ENCODE data around the gene SIK2. TPM values are rescaled to one million over a fixed set of nuclear protein-coding genes. Genes with fewer than 3 reads are reported as not detected.
"Not testable (repeated sequence)": the region's sequence is repeated elsewhere in the genome, so short reads cannot be mapped to it uniquely, and the experiment has no call there.

The SIK2 gene
- total RNA-seq, 1 donor from 2014 or later = 19.0 TPM

DNA sequence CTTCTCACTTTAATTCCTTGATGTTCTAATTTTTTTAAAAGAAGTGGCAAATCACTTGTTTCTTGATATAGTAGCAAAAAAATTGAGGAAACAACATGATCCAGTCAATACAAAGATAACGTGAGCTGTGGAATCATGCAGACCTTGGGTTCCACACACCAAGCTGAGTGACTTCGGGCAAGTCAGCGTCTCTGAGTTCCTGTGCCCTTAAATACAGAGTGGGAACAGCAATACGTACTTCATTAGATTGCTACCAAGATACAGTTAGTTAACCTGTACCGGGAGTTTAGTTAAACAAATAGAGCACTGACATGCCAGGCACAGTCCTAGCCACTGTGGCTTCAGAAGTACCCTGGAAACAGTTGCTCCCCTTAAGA lies 105.4 kb downstream of the SIK2 start:
- peaks cover 52% of the 10 kb centered on the region for H3K36me3 Mint-ChIP-seq (ENCODE audit: unreplicated experiment)
- H3K27ac Mint-ChIP-seq (ENCODE audit: unreplicated experiment) = peak overlapping the region; percentile 84
- H3K4me3 Mint-ChIP-seq (ENCODE audit: unreplicated experiment) = no peak overlapping the region
- H3K4me1 Mint-ChIP-seq (ENCODE audit: unreplicated experiment) = peaks cover 21% of the 10 kb centered on the region
- TF ChIP-seq, protein P1, sequence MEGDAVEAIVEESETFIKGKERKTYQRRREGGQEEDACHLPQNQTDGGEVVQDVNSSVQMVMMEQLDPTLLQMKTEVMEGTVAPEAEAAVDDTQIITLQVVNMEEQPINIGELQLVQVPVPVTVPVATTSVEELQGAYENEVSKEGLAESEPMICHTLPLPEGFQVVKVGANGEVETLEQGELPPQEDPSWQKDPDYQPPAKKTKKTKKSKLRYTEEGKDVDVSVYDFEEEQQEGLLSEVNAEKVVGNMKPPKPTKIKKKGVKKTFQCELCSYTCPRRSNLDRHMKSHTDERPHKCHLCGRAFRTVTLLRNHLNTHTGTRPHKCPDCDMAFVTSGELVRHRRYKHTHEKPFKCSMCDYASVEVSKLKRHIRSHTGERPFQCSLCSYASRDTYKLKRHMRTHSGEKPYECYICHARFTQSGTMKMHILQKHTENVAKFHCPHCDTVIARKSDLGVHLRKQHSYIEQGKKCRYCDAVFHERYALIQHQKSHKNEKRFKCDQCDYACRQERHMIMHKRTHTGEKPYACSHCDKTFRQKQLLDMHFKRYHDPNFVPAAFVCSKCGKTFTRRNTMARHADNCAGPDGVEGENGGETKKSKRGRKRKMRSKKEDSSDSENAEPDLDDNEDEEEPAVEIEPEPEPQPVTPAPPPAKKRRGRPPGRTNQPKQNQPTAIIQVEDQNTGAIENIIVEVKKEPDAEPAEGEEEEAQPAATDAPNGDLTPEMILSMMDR (IDR thresholded peaks at IDR 0.05) = no peak
- no peak for DNase-seq (ENCODE audit: extremely low spot score, unreplicated experiment)
- no peaks in the 10 kb centered on the region for H3K9me3 Mint-ChIP-seq (ENCODE audit: unreplicated experiment)
- no peaks in the 10 kb centered on the region for H3K27me3 Mint-ChIP-seq (ENCODE audit: unreplicated experiment)

DNA sequence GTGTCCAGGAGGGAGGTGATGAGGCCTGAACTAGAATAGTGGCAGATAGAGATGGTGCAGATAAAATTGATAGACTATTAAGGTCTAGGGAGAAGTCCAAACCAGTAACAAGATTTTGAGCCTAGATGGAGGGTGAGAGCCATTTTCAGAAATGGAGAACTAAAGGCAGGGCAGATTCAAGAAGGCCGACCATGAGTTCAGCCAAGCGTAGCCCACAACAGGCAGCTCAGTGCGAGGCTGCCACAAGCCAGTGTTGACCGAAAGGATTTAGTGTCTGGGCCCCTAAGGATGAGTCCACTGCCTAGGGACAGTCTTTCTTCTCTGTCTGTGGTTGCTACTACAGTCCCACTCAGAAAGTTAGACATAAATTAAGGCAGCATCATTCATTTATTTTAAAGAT lies 112.3 kb downstream of the SIK2 start:
- Mint-ChIP-seq H3K27ac (ENCODE audit: unreplicated experiment) (no peak overlapping the region), H3K36me3 (ENCODE audit: unreplicated experiment) (peaks cover 47% of the 10 kb centered on the region), H3K27me3 (ENCODE audit: unreplicated experiment) (no peaks in the 10 kb centered on the region), H3K4me1 (ENCODE audit: unreplicated experiment) (peaks cover 23% of the 10 kb centered on the region), H3K4me3 (ENCODE audit: unreplicated experiment) (no peak overlapping the region), H3K9me3 (ENCODE audit: unreplicated experiment) (no peaks in the 10 kb centered on the region)
- DNase-seq (ENCODE audit: extremely low spot score, unreplicated experiment) = no peak
- TF ChIP-seq, protein P1 (IDR thresholded peaks at IDR 0.05) = no peak

DNA sequence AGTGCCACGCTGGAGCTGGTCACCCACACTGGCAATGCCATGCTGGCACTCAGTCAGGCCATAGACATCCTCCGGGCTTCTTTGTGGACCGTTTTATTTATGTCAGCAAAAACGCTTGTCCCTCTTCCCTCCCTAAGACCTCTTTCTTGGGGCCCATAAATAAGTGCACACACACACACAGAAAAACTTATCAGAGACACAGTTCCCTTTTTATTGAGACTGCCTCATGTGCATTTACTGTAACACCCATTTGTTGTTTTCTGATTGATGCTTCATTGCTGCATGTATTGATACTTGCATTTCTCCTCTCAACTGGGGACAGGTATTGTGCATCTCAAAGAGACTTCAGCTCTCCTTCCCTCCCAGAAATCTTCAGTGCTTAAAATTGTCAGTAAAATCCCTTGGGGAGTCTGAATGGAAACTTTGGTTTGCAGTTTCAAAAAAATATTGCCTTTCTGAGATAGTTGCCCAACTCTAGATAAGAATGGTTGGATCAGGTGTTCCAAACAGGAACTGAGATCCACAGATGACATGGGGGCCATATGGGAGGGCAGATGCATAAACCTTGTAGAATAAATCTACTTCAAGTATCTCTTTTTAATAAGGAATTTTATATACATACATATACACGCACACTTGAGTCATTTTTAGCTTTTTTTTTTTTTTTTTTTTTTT lies 113.0 kb downstream of the SIK2 start:
- Mint-ChIP-seq H3K27me3 (ENCODE audit: unreplicated experiment) (no peaks in the 10 kb centered on the region), H3K27ac (ENCODE audit: unreplicated experiment) (no peak overlapping the region), H3K9me3 (ENCODE audit: unreplicated experiment) (no peaks in the 10 kb centered on the region), H3K36me3 (ENCODE audit: unreplicated experiment) (peaks cover 49% of the 10 kb centered on the region), H3K4me3 (ENCODE audit: unreplicated experiment) (no peak overlapping the region), H3K4me1 (ENCODE audit: unreplicated experiment) (peaks cover 26% of the 10 kb centered on the region)
- DNase-seq (ENCODE audit: extremely low spot score, unreplicated experiment) = no peak
- TF ChIP-seq, protein P1 (IDR thresholded peaks at IDR 0.05) = no peak

GRCh38 chr11:111717660-111718059 lies 115.4 kb downstream of the SIK2 start:
- not testable (repeated sequence) for DNase-seq (ENCODE audit: extremely low spot score, unreplicated experiment); H3K27me3 Mint-ChIP-seq (ENCODE audit: unreplicated experiment); H3K4me3 Mint-ChIP-seq (ENCODE audit: unreplicated experiment); H3K9me3 Mint-ChIP-seq (ENCODE audit: unreplicated experiment)
- Mint-ChIP-seq H3K27ac (ENCODE audit: unreplicated experiment) (peak overlapping the region; percentile 10), H3K4me1 (ENCODE audit: unreplicated experiment) (peaks cover 26% of the 10 kb centered on the region), H3K36me3 (ENCODE audit: unreplicated experiment) (peaks cover 52% of the 10 kb centered on the region)

- Mint-ChIP-seq H3K36me3 (ENCODE audit: unreplicated experiment) (peaks cover 55% of the 10 kb centered on the region), H3K27ac (ENCODE audit: unreplicated experiment) (peak overlapping the region; percentile 79), H3K9me3 (ENCODE audit: unreplicated experiment) (no peaks in the 10 kb centered on the region), H3K27me3 (ENCODE audit: unreplicated experiment) (no peaks in the 10 kb centered on the region), H3K4me1 (ENCODE audit: unreplicated experiment) (peaks cover 26% of the 10 kb centered on the region), H3K4me3 (ENCODE audit: unreplicated experiment) (no peak overlapping the region)
- TF ChIP-seq, protein P1 (IDR thresholded peaks at IDR 0.05) = no peak
- DNase-seq (ENCODE audit: extremely low spot score, unreplicated experiment) = no peak
These were observed 116.2 kb downstream of the SIK2 start for GRCh38 chr11:111718436-111718835.
